H9 (cell line): Measurements from ENCODE around the gene KIAA1328. TPM values are rescaled to one million over a fixed set of nuclear protein-coding genes. Genes with fewer than 3 reads are reported as not detected.

ENCODE experiments used
- DNase-seq: peaks from one replicate; pipeline ENCODE4 v3.0.0-alpha.2; 2017
- H2AFZ ChIP-seq: one replicate; pipeline ENCODE4 v1.6.1; 2013; ENCODE audit warnings: mild to moderate bottlenecking, low read length, control low read depth, moderate library complexity
- H2AK5ac ChIP-seq: 2 replicates; pipeline ENCODE4 v1.6.1; 2013; ENCODE audit warnings: low read length, control low read depth, mixed read lengths; ENCODE audit not compliant: insufficient read length
- H2BK120ac ChIP-seq: one replicate; pipeline ENCODE4 v1.6.1; 2013; ENCODE audit warnings: low read depth, mild to moderate bottlenecking, low read length, control low read depth, inconsistent platforms; ENCODE audit not compliant: poor library complexity, severe bottlenecking
- H2BK12ac ChIP-seq: 2 replicates; pipeline ENCODE4 v1.6.1; 2013; ENCODE audit warnings: low read length, control low read depth, mixed read lengths, low read depth; ENCODE audit not compliant: insufficient read length
- H2BK15ac ChIP-seq: 2 replicates; pipeline ENCODE4 v1.6.1; 2013; ENCODE audit warnings: low read depth, low read length, control low read depth
- H2BK20ac ChIP-seq: one replicate; pipeline ENCODE4 v1.6.1; 2013; ENCODE audit warnings: low read depth, mild to moderate bottlenecking, low read length, control low read depth, inconsistent platforms; ENCODE audit not compliant: poor library complexity, severe bottlenecking
- H2BK5ac ChIP-seq: 2 replicates; pipeline ENCODE4 v1.6.1; 2013; ENCODE audit warnings: low read length, control low read depth, mixed read lengths; ENCODE audit not compliant: insufficient read length
- H3K14ac ChIP-seq: 2 replicates; pipeline ENCODE4 v1.6.1; 2013; ENCODE audit warnings: low read length, control low read depth; ENCODE audit not compliant: insufficient read depth
- H3K18ac ChIP-seq: 2 replicates; pipeline ENCODE4 v1.6.1; 2013; ENCODE audit warnings: low read depth, mild to moderate bottlenecking, mixed read lengths, low read length, control low read depth; ENCODE audit not compliant: insufficient read length
- H3K23ac ChIP-seq: 2 replicates; pipeline ENCODE4 v1.6.1; 2013; ENCODE audit warnings: low read length, control low read depth, mixed read lengths, low read depth; ENCODE audit not compliant: insufficient read length
- H3K23me2 ChIP-seq: 2 replicates; pipeline ENCODE4 v1.6.1; 2013; ENCODE audit warnings: low read depth, mild to moderate bottlenecking, mixed read lengths, low read length, control low read depth; ENCODE audit not compliant: insufficient read length, poor library complexity, severe bottlenecking
- H3K27ac ChIP-seq: 2 replicates; pipeline ENCODE4 v1.5.1; 2013; ENCODE audit warnings: low read length, control low read depth, mixed read lengths, low read depth; ENCODE audit not compliant: insufficient read length
- H3K27me3 ChIP-seq: 2 replicates; pipeline ENCODE4 v1.6.1; 2013; ENCODE audit warnings: low read length, control low read depth, inconsistent platforms; ENCODE audit not compliant: insufficient read depth
- H3K4ac ChIP-seq: 2 replicates; pipeline ENCODE4 v1.6.1; 2013; ENCODE audit warnings: low read depth, mild to moderate bottlenecking, control low read depth, inconsistent platforms, low read length, moderate library complexity
- H3K4me1 ChIP-seq: 2 replicates; pipeline ENCODE4 v1.6.1; 2013; ENCODE audit warnings: low read length, control low read depth, inconsistent platforms; ENCODE audit not compliant: insufficient read depth
- H3K4me2 ChIP-seq: 2 replicates; pipeline ENCODE4 v1.6.1; 2013; ENCODE audit warnings: low read length, control low read depth, mixed read lengths; ENCODE audit not compliant: insufficient read length, insufficient read depth
- H3K56ac ChIP-seq: 2 replicates; pipeline ENCODE4 v1.6.1; 2013; ENCODE audit warnings: low read depth, mild to moderate bottlenecking, mixed read lengths, low read length, control low read depth; ENCODE audit not compliant: insufficient read length
- H3K79me1 ChIP-seq: 2 replicates; pipeline ENCODE4 v1.6.1; 2013; ENCODE audit warnings: low read depth, mild to moderate bottlenecking, moderate library complexity, low read length, control low read depth, inconsistent platforms; ENCODE audit not compliant: insufficient read depth, poor library complexity, severe bottlenecking
- H3K79me2 ChIP-seq: 2 replicates; pipeline ENCODE4 v1.6.1; 2013; ENCODE audit warnings: low read length, control low read depth, inconsistent platforms; ENCODE audit not compliant: insufficient read depth
- H3K9ac ChIP-seq: 2 replicates; pipeline ENCODE4 v1.6.1; 2013; ENCODE audit warnings: low read length, control low read depth, mixed read lengths; ENCODE audit not compliant: insufficient read length; ENCODE audit errors: extremely low read depth
- H3K9me3 ChIP-seq: one replicate; pipeline ENCODE4 v1.6.1; 2013; ENCODE audit warnings: low read depth, low read length, inconsistent platforms; ENCODE audit not compliant: control insufficient read depth
- H3T11ph ChIP-seq: one replicate; pipeline ENCODE4 v1.6.1; 2013; ENCODE audit warnings: mild to moderate bottlenecking, low read length, control low read depth, inconsistent platforms
- H4K20me1 ChIP-seq: one replicate; pipeline ENCODE4 v1.6.1; 2013; ENCODE audit not compliant: control insufficient read depth, insufficient read length, insufficient read depth
- H4K5ac ChIP-seq: 2 replicates; pipeline ENCODE4 v1.6.1; 2013; ENCODE audit warnings: low read depth, mild to moderate bottlenecking, mixed read lengths, low read length, control low read depth; ENCODE audit not compliant: insufficient read length
- H4K8ac ChIP-seq: replicated peaks from 2 replicates; pipeline ENCODE4 v1.6.1; 2013; ENCODE audit warnings: low read length, control low read depth, mixed read lengths, low read depth; ENCODE audit not compliant: insufficient read length
- H4K91ac ChIP-seq: 2 replicates; pipeline ENCODE4 v1.6.1; 2013; ENCODE audit warnings: low read depth, mild to moderate bottlenecking, moderate library complexity, mixed read lengths, low read length, control low read depth; ENCODE audit not compliant: insufficient read length
- H3K27ac Mint-ChIP-seq, 3 experiments: 2 replicates in 2 of 3; 3 replicates in 1 of 3; pipeline ENCODE4 v1.8.0; 2020 to 2021; ENCODE audit warnings: mixed read lengths in 3 of 3, mild to moderate bottlenecking in 1 of 3, moderate library complexity in 1 of 3
- H3K27me3 Mint-ChIP-seq: 2 replicates; pipeline ENCODE4 v1.8.0; 2021; ENCODE audit warnings: low read depth, mild to moderate bottlenecking, moderate library complexity, mixed read lengths
- H3K36me3 Mint-ChIP-seq, 3 experiments: 2 replicates in 2 of 3; 3 replicates in 1 of 3; pipeline ENCODE4 v1.8.0; 2020 to 2021; ENCODE audit warnings: low read depth in 3 of 3, mixed read lengths in 3 of 3; ENCODE audit not compliant: insufficient read depth in 1 of 3
- H3K4me1 Mint-ChIP-seq, 2 experiments: 2 replicates each; pipeline ENCODE4 v1.8.0; 2020; ENCODE audit warnings: mixed read lengths in 2 of 2
- H3K4me3 Mint-ChIP-seq, 2 experiments: 2 replicates in 1 of 2; 3 replicates in 1 of 2; pipeline ENCODE4 v1.8.0; 2020 to 2021; ENCODE audit warnings: mild to moderate bottlenecking in 2 of 2, mixed read lengths in 2 of 2, moderate library complexity in 1 of 2
- H3K9me3 Mint-ChIP-seq, 2 experiments: 2 replicates in 1 of 2; 3 replicates in 1 of 2; pipeline ENCODE4 v1.8.0; 2020; ENCODE audit warnings: mild to moderate bottlenecking in 2 of 2, mixed read lengths in 2 of 2, moderate library complexity in 1 of 2
- WGBS: extraction: QIAGEN DNeasy Blood & Tissue Kit; methylation state at CpG from one replicate; pipeline ENCODE4 v1.1.7; 2013; ENCODE audit warnings: missing lambda C conversion rate, low lambda C conversion rate, mixed read lengths; ENCODE audit not compliant: insufficient read length; ENCODE audit errors: extremely low coverage; 5-methylcytosine and 5-hydroxymethylcytosine counted together
- total RNA-seq: library from RNA; stranded (reverse); gene quantifications from 2 replicates; pipeline ENCODE4 v1.2.1, GENCODE V29; 2021
- TF ChIP-seq, protein P1 (sequence below): fragments of 200-600 bp; sonication (generic); conservative IDR thresholded peaks from 3 replicates; pipeline ENCODE4 v1.8.0; 2021; ENCODE audit warnings: antibody characterized with exemption, mild to moderate bottlenecking

KIAA1328 gene
- total RNA-seq, 1 experiment from 2014 or later = 4.9 TPM

DNA sequence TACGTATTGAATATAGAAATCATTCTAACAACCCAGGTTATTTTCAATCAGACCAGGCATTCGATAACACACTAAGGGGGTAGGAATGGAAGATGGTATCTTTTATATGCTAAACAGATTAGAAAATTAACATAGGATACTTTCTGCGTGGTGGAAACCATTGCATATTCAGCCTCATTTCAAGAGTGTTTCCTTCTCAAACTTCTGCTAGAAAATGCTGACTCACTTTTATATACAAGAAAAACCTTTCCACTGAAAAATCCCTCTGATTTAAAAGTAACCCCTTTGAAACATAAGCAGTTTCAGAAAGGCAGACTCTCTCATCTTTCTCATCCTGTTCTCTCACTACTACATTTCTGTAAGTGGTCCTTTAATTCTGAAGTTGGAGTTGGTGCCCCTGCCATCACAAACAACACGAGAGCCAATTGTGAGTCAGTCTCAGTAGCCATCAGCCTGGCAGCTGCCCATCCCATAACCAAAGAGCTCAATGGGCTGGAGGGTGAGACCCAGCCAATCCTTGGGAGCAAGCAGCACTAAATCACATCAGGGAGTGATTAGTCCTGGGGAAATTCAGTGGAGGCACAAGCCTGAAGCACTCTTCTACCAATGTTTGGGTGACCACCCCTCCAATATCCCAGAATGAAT is 393.5 kb downstream of the KIAA1328 start:
- Histone ChIP-seq H3K14ac (no peak overlapping the region), H3K27me3 (peaks cover 10% of the 10 kb centered on the region; the same call in 1 of the 2 replicates), H3K18ac (no peak overlapping the region), H3K23ac (no peak overlapping the region), H3K4me1 (no peaks in the 10 kb centered on the region; the same call in 1 of the 2 replicates), H3K56ac (no peak overlapping the region), H2AFZ (no peak overlapping the region), H4K91ac (no peak overlapping the region), H3T11ph (no peak overlapping the region), H3K79me2 (no peaks in the 10 kb centered on the region), H3K9me3 (no peaks in the 10 kb centered on the region), H3K4ac (no peak overlapping the region), H3K23me2 (no peaks in the 10 kb centered on the region), H2BK5ac (no peak overlapping the region), H4K8ac (no peak overlapping the region), H2BK120ac (no peak overlapping the region), H4K20me1 (no peaks in the 10 kb centered on the region), H2AK5ac (no peak overlapping the region), H2BK15ac (no peak overlapping the region), H4K5ac (no peak overlapping the region), H2BK12ac (no peak overlapping the region), H3K27ac (no peak overlapping the region), H3K4me2 (no peak overlapping the region), H3K79me1 (no peaks in the 10 kb centered on the region), H2BK20ac (no peak overlapping the region), H3K9ac (no peak overlapping the region)
- H3K4me3 Mint-ChIP-seq = no peak overlapping the region
- H3K36me3 Mint-ChIP-seq = peaks cover 0 to 2% (median 0%) of the 10 kb centered on the region in 3 experiments; a peak in 2 of 7 replicates
- H3K4me1 Mint-ChIP-seq = peaks cover 20 to 22% of the 10 kb centered on the region in 2 experiments
- WGBS = no CpG with 5 or more reads among the region's 4 CpGs
- no peak overlapping the region for H3K27ac Mint-ChIP-seq
- peaks cover 7 to 8% of the 10 kb centered on the region in 2 experiments for H3K9me3 Mint-ChIP-seq
- H3K27me3 Mint-ChIP-seq = peaks cover 68% of the 10 kb centered on the region
- TF ChIP-seq, protein P1, sequence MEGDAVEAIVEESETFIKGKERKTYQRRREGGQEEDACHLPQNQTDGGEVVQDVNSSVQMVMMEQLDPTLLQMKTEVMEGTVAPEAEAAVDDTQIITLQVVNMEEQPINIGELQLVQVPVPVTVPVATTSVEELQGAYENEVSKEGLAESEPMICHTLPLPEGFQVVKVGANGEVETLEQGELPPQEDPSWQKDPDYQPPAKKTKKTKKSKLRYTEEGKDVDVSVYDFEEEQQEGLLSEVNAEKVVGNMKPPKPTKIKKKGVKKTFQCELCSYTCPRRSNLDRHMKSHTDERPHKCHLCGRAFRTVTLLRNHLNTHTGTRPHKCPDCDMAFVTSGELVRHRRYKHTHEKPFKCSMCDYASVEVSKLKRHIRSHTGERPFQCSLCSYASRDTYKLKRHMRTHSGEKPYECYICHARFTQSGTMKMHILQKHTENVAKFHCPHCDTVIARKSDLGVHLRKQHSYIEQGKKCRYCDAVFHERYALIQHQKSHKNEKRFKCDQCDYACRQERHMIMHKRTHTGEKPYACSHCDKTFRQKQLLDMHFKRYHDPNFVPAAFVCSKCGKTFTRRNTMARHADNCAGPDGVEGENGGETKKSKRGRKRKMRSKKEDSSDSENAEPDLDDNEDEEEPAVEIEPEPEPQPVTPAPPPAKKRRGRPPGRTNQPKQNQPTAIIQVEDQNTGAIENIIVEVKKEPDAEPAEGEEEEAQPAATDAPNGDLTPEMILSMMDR = no peak
- no peak for DNase-seq
